AG04450 (cell line): Measurements from ENCODE around the gene ASGR2. TPM values are rescaled to one million over a fixed set of nuclear protein-coding genes. Genes with fewer than 3 reads are reported as not detected.

Source experiments
- CTCF ChIA-PET: fragments of 300-600, 350-600 bp; formaldehyde crosslinking; extraction: SDS; loops from one replicate; lab custom pipeline; 2022; ENCODE audit warnings: antibody characterized with exemption, inconsistent platforms; lab: Charles Lee
- POLR2A ChIA-PET: fragments of 350-600 bp; formaldehyde crosslinking; extraction: SDS; loops from one replicate; lab custom pipeline; 2021; ENCODE audit warnings: antibody characterized with exemption, inconsistent platforms; lab: Yijun Ruan, JAX
- DNase-seq: peaks from one replicate; pipeline ENCODE4 v3.0.0-alpha.2; 2011; ENCODE audit warnings: low read depth, low spot score
- H3K27ac ChIP-seq: one replicate; pipeline ENCODE4 v1.5.1; 2012; ENCODE audit warnings: low read depth, low read length, control low read depth
- H3K27me3 ChIP-seq: one replicate; pipeline ENCODE4 v1.6.0; 2012; ENCODE audit warnings: low read length; ENCODE audit not compliant: control insufficient read depth, insufficient read depth
- H3K4me3 ChIP-seq: 2 replicates; pipeline ENCODE4 v1.5.1; 2011; ENCODE audit warnings: mild to moderate bottlenecking, low read depth, low read length, control low read depth
- H3K9me3 ChIP-seq: 2 replicates; pipeline ENCODE4 v1.5.1; 2012; ENCODE audit warnings: low read length; ENCODE audit not compliant: control insufficient read depth, insufficient read depth
- CTCF ChIP-seq: IDR thresholded peaks from 2 replicates; pipeline ENCODE4 v1.5.1; 2011; ENCODE audit warnings: low read depth, low read length, control low read depth, inconsistent platforms
- polyA plus RNA-seq: library from polyadenylated mRNA; depleted of rRNA; stranded (reverse); fragments of >200 nt; gene quantifications from 2 replicates; pipeline ENCODE4 v1.2.3, GENCODE V29; 2011

ASGR2 gene
- polyA plus RNA-seq, 1 experiment: not detected

DNA sequence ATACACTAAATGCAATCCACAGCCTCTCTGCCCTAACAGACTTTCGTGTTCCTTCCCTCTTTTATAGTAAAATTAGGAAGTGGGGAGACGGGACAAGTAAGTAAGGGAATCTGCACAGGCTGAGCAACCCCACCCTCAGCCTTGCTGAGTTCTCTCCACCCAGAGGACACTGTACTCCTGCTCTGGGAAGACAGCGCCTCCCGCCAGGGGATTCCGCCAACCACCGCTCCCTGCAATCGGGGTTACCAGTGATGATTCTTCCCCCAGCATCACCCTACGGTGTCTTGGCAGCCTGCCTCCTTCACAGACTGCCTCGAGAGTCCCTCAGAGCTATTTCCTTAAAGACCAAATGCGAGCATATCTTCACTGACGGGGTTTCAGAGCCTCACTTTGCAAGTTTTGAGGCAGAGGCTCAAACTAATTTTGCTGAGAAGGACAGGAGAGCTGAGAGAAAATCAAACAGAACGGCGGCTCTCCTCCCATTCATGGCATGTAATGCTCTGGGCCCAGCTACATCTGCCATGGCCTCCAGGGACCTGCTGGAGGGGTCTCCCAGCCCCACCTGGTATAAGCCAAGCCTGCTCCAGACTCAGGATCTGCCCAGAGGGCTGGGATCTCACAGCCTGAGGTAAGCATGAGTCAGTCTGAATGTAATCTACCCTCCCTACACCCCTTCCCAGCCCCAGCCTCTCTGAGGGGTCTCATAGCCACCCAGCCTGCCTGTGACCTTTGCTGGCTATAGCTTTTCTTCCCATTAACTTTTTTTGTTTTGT is 22.7 kb upstream of the ASGR2 start:
- ChIA-PET POLR2A (no interaction called here), CTCF (interaction anchor here (0.7 to 7.4 kb wide), 20 partner anchors 9 to 226 kb away, joined by 3 to 250 read pairs (median 6); no protein-coding TSS in a partner anchor)
- no peak overlapping the region for H3K4me3 ChIP-seq
- no peaks in the 10 kb centered on the region; the same call in 1 of the 2 replicates for H3K9me3 ChIP-seq
- peaks cover 50% of the 10 kb centered on the region for H3K27me3 ChIP-seq
- no peak for TF ChIP-seq CTCF
- no peak for DNase-seq
- H3K27ac ChIP-seq: no peak overlapping the region

DNA sequence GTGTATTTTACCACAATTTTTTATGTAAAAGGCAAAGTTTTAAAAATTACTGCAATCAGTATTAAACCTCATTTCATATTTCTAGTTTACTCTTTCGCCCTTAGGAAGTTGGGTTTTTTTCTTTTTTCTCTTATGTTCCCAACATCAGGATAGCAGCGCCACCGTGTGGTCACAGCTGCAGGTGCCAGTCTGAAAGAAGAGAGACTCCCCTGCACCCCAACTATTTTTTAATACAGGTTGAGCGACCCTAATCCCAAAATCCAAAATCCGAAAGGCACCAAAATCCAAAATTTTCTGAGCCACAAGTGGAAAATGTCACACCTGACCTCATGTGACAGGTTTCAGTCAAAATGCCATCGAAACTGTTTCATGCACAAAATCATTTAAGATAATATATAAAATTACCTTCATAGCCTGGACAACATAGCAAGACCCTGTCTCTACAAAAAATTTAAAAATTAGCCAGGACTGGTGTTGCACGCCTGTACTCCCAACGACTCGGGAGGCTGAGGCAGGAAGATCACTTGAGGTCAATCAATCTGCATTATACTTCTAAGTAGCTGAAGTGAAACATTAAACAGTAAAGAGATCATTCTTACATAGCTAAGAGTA is 21.8 kb upstream of the ASGR2 start:
- Histone ChIP-seq H3K27ac (no peak overlapping the region), H3K27me3 (peaks cover 53% of the 10 kb centered on the region), H3K9me3 (no peaks in the 10 kb centered on the region; the same call in 1 of the 2 replicates), H3K4me3 (no peak overlapping the region)
- peak; percentile 34 for DNase-seq
- ChIA-PET CTCF (interaction anchor here (0.5 to 7.4 kb wide), 21 partner anchors 10 to 1679 kb away, joined by 3 to 250 read pairs (median 6); partner anchors contain the start of gene ASGR1), POLR2A (interaction anchor here (0.7 kb wide), 1 partner anchor 86 kb away, joined by 3 read pairs; no protein-coding TSS in a partner anchor)
- peak; percentile 96 for TF ChIP-seq CTCF

GRCh38 chr17:7133916-7134315 is 19.3 kb upstream of the ASGR2 start:
- no peak overlapping the region for H3K27ac ChIP-seq
- ChIA-PET CTCF (interaction anchor here (0.7 to 3.1 kb wide), 5 partner anchors 43 to 223 kb away, joined by 3 to 29 read pairs (median 4); no protein-coding TSS in a partner anchor), POLR2A (no interaction called here)
- no peak overlapping the region for H3K4me3 ChIP-seq
- no peak for TF ChIP-seq CTCF
- H3K9me3 ChIP-seq: no peaks in the 10 kb centered on the region; the same call in 1 of the 2 replicates
- H3K27me3 ChIP-seq: peaks cover 49% of the 10 kb centered on the region
- no peak for DNase-seq

GRCh38 chr17:7133424-7133823 is 18.8 kb upstream of the ASGR2 start:
- no peak for DNase-seq
- Histone ChIP-seq H3K9me3 (no peaks in the 10 kb centered on the region; the same call in 1 of the 2 replicates), H3K27ac (no peak overlapping the region), H3K27me3 (peaks cover 45% of the 10 kb centered on the region), H3K4me3 (no peak overlapping the region)
- ChIA-PET CTCF (interaction anchor here (0.6 to 3.1 kb wide), 10 partner anchors 8 to 222 kb away, joined by 3 to 29 read pairs (median 4); no protein-coding TSS in a partner anchor), POLR2A (no interaction called here)
- peak; percentile 51 for TF ChIP-seq CTCF
